Islet precursor cell (in vitro differentiated cells): ENCODE results near the gene CREB3L1.

Experiments used
- DNase-seq: peaks from one replicate; pipeline ENCODE4 v3.0.0-alpha.2; 2018

The CREB3L1 gene

DNA sequence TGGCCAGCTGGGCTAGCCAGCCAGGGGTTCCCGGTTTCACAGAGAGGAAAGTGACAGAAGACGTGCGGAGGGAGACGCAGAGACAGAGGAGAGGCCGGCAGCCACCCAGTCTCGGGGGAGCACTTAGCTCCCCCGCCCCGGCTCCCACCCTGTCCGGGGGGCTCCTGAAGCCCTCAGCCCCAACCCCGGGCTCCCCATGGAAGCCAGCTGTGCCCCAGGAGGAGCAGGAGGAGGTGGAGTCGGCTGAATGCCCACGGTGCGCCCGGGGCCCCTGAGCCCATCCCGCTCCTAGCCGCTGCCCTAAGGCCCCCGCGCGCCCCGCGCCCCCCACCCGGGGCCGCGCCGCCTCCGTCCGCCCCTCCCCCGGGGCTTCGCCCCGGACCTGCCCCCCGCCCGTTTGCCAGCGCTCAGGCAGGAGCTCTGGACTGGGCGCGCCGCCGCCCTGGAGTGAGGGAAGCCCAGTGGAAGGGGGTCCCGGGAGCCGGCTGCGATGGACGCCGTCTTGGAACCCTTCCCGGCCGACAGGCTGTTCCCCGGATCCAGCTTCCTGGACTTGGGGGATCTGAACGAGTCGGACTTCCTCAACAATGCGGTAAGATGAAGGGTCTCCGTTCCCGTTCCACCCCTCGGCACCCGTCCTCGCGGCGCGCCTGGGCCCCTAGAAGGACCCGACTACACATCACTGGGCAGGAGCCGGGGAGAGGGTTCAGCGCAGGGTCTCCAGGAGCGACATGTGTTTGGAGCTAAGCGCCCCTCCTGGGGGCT, at the start of gene CREB3L1:
Gene CREB3L1, plus strand, starts transcription at position 41 of the 765 bp plus-strand sequence. Its CDS starts 450 bp downstream, at position 491.
- peak; percentile 83 for DNase-seq

GRCh38 chr11:46229230-46229629, 48.2 kb upstream of the CREB3L1 start:
- no peak for DNase-seq

- DNase-seq, result no peak
Observed at GRCh38 chr11:46234311-46234710, 43.2 kb upstream of the CREB3L1 start.

- DNase-seq, result no peak
Observed at GRCh38 chr11:46235777-46236688, 41.4 kb upstream of the CREB3L1 start.

GRCh38 chr11:46236918-46237247, 40.6 kb upstream of the CREB3L1 start:
- no peak for DNase-seq

DNA sequence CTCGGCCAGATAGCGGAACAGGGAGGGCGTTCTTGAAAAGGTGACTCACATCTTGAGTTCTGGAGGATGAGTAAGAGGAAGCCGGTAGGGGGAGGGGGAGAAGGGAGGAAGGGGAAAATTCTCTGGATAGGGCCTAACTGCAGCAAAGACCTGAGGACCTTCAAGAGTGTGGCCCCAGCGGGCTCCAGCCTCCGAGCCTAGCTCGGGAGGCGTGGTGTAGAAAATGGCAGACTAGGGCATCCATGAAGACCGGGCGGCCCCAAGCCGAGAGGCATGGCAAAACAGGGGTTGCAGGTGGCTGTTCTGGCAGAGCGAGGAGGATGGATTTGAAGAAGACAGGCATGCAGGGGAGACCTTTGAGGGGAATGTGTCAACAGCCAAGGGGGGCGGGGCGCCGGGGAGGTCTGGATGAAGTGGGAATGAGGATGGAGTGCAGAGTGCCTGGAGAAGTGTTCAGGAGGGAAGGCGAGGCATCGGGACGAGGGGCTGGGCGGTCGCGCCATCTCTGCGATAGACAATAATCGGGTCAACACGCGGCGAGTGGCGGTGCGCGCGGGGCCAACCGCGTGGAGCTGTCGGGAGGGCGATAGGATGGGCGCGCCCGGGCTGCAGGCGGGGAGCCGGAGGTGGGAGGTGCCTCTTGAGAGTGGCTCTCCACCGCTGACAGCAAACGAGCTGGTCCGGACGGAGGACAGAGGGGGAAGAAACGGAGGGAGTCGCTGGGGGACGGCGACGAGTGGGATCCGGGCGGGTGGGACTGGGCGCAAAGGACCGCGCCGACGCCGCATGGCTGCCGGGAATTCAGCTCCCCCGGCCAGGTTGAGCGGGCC, 40.0 kb upstream of the CREB3L1 start:
- DNase-seq, result peak; percentile 96

- peak; percentile 84 for DNase-seq
Observed at GRCh38 chr11:46238078-46238966, 39.1 kb upstream of the CREB3L1 start.

GRCh38 chr11:46238967-46239800, 38.3 kb upstream of the CREB3L1 start:
- DNase-seq, result peak; percentile 97

DNA sequence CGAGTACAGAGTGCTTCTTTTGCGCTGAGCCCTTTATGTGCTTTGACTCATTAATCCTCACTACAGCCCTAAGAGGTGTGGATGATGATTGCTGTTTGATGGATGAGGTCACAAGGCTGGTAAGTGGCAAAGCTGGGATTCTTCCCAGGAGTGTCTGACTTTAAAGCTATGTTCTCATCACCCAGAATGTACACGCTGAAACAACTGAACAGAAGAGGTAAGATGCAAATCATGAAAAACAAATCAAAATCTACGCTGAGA, 37.7 kb upstream of the CREB3L1 start:
- DNase-seq, result peak; percentile 52

DNA sequence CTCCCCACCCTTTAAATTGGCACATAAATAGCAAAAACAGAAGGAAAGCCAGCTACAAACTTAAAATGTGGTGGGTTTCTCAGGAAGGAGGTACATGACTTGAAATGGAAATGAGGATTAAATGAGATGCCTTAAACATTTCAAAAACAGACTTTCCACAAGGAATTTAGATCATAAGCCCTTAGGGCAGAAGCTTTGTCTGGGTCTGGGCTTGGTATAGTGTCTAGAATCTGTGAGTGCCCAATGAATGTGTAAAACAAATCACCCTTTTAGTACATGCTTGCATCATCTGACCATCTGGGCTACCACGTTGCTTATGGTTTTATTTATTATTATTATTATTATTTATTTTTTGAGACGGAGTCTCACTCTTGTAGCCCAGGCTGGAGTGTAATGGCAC, 37.1 kb upstream of the CREB3L1 start:
- DNase-seq, result peak; percentile 56

- peak; percentile 54 for DNase-seq
Observed at GRCh38 chr11:46240861-46241260, 36.6 kb upstream of the CREB3L1 start.

DNA sequence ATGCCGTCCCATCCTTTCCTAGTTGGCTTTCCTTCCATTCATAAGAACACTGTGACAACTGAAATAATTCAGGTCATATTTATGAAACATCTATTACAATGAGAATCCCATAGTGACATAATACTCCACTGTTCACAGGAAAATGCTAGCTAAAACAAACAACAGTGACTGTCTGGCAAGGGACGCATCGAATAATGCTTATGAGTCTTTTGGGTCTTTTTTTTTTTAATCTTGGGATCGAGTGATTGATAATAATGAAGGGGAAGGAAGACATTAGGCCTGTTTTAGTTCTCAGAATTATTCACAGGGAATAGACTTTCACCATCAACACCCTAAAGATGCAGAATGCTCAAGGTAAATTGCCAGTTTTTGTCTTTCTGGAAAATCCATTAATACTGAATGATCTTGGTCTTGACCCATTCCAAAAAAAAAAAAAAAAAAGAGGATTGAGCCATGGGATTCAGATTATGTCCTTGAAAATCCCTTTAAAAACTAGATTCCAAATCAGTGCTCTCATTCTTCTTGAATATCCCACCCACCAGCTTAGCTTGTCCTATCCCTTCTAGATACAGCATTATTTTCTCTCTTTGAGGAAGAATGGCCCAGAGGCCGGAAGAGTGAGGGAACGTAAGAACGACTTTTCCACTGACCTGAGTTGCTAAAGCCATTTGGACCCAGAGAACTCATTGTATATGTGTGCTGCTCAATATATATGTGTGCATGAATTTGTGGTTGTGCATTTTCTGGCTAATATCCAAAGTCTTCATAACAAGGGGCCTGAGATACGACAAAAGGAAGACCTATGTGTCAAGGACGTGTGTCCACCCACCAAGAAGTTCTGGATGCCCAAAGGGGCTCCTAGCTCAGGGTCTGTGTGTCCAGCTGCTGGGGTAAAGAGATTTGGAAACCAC, 35.2 kb upstream of the CREB3L1 start:
- peak; percentile 24 for DNase-seq

GRCh38 chr11:46242952-46243795, 34.3 kb upstream of the CREB3L1 start:
- peak; percentile 98 for DNase-seq

- no peak for DNase-seq
Observed at GRCh38 chr11:46243796-46244109, 33.7 kb upstream of the CREB3L1 start.

DNA sequence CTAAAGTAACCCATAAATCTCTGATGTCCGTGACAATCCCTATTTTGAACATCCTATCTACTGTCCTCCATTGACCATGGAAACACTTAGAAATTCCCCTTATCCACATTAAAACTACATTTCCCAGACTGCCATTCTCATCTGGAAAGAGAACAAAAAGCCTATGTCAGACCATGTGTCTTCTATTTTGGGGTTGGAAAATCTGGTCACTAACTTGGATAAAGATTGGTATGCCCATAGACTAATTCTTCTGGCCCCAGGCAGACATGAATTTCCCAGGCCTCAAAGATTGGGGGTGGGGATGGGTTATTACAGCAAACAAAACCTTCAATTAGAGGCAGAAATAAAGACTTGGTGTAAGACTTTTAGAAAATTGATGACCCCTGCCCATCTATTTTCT, 30.9 kb upstream of the CREB3L1 start:
- peak; percentile 8 for DNase-seq

DNA sequence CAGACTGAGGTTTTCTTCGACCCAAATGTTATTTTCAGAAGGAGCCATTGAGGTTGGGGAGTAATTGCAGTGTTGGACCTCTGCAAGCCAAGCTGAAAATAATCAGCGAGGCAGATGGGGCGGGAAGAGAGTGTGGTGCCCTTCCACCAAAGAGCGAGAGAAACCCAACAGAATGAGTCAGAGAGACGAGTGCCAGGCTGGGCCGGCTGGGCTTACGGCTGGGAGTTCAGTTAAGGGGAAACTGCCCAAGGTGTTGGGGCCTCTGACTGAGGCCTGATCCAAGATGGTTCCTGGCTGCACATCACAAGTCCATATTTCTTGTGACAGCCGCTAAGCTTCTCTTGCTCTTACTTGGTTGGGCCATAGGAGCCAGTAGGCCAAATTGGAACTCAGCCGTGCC, 30.4 kb upstream of the CREB3L1 start:
- peak; percentile 49 for DNase-seq

- peak; percentile 74 for DNase-seq
Observed at GRCh38 chr11:46247659-46248058, 29.8 kb upstream of the CREB3L1 start.

- peak; percentile 94 for DNase-seq
Observed at GRCh38 chr11:46248289-46249102, 29.0 kb upstream of the CREB3L1 start.
